Stimulated activated CD4-positive, alpha-beta T cell treated with anti-CD3 and anti-CD28 coated beads, Interleukin-4, amount 100 ng/mL, for 1 hour (primary cell): ENCODE measurements around the gene LIMK2.
"Not testable (repeated sequence)": the region's sequence is repeated elsewhere in the genome, so short reads cannot be mapped to it uniquely, and the experiment has no call there.

Experiments used
- DNase-seq: peaks from one replicate; pipeline ENCODE4 v3.0.0-alpha.2; 2020

LIMK2 gene

GRCh38 chr22:31212783-31213629 lies 908 bp downstream of the LIMK2 start:
- DNase-seq, result no peak

- no peak for DNase-seq
These were observed 3.0 kb downstream of the LIMK2 start for GRCh38 chr22:31215018-31215535.

DNA sequence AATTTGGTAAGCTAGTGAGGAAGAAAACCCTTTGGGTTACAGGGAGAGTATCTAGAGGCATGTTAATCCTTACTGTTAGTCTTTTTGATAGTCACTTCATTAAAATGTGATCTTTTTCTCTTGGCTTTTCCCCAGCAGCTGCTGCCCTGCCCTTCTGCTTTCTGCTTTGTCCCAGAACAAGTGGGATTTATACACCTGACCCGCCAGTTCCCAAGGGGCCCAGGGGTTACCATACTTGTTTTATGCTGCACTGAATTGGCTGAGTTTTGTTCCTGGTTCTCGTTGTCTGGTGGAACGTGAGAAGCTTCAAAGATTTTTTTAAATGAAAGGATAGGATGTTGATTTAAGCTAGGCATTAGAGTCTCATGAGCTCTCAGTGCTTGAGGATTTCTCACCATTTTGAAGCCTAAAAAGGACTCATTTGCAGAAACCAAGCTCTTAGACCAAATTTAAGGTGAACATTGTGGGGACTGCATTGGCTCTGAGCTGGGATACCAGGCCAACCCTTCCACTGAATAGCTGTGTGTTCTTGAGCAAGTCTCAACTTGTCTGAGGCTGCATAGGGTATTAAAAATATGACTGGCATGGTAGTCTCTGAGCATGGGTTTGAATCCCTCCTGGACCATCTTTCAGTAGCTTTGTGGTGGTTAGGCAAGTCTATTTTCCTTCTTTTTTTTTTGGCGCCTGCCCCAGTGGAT lies 6.6 kb downstream of the LIMK2 start:
- DNase-seq, result no peak

DNA sequence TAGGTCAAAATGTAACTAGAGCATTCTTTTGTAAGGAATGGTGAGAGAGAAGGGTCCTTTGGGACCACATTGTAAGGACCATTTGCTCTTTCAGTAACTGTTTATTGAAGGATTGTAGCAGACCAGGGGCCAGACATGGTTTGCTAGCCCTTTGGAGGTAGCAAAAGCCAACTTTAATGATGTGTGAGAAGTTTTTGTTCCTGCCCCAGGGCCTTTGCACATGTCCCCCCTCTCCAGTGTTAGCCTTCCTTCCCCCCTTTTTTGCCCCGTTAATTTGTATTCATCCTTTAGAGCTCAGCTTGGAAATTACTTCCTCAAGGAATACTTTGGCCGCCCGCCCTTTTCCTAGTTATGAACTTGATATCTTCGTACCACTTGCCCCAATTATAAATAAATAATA lies 9.0 kb downstream of the LIMK2 start:
- no peak for DNase-seq

DNA sequence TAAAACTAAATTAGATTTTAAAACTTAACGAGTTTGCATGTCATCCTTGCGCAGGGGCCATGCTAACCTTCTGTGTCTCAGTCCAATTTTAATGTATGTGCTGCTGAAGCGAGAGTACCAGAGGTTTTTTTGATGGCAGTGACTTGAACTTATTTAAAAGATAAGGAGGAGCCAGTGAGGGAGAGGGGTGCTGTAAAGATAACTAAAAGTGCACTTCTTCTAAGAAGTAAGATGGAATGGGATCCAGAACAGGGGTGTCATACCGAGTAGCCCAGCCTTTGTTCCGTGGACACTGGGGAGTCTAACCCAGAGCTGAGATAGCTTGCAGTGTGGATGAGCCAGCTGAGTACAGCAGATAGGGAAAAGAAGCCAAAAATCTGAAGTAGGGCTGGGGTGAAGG lies 10.6 kb downstream of the LIMK2 start:
- DNase-seq, result no peak

GRCh38 chr22:31223786-31224191 lies 11.7 kb downstream of the LIMK2 start:
- no peak for DNase-seq

DNA sequence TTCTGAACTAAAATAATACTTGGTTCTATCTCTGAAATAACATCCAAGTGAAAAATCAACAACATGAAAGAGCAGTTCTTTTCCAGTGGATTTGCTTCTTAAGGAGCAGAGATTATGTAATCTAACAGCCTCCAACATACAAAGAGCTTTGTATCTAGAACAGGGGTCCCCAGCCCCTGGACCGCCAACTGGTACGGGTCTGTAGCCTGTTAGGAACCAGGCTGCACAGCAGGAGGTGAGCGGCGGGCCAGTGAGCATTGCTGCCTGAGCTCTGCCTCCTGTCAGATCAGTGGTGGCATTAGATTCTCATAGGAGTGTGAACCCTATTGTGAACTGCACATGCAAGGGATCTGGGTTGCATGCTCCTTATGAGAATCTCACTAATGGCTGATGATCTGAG lies 12.6 kb downstream of the LIMK2 start:
- DNase-seq, result not testable (repeated sequence)

DNA sequence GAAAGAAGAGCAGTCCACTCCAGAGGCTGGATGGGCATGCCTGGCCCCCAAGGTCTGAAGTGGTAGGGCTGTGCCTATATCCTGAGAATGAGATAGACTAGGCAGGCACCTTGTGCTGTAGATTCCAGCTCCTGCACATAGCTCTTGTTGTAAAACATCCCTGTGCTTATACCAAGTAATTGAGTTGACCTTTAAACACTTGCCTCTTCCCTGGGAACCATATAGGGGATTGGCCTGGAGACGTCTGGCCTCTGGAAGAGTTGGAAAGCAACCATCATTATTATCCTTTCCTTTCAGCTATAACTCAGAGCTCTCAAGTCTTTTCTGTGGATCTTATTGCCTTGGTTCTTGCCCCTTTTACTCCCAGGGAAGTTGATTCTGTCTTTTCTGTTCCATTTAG lies 15.1 kb downstream of the LIMK2 start:
- DNase-seq, result no peak

- no peak for DNase-seq
These were observed 17.4 kb downstream of the LIMK2 start for GRCh38 chr22:31229402-31230079.

- DNase-seq, result no peak
These were observed 18.2 kb downstream of the LIMK2 start for GRCh38 chr22:31230155-31230870.

GRCh38 chr22:31230871-31231621 lies 18.9 kb downstream of the LIMK2 start:
- DNase-seq, result peak; percentile 43

- no peak for DNase-seq
These were observed 20.9 kb downstream of the LIMK2 start for GRCh38 chr22:31233001-31233400.

- DNase-seq, result no peak
These were observed 23.0 kb downstream of the LIMK2 start for GRCh38 chr22:31235081-31235480.

DNA sequence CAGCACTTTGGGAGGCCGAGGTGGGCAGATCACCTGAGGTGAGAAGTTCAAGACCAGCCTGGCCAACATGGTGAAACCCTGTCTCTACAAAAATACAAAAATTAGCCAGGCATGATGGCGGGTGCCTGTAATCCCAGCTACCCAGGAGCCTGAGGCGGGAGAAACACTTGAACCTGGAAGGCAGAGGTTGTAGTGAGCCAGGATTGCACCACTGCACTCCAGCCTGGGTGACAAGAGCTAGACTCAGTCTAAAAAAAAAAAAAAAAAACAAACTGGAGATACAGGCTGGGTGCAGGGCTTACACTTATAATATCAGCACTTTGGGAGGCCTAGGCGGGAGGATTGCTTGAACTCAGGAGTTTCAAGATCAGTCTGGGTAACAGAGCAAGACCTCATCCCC lies 23.9 kb downstream of the LIMK2 start:
- not testable (repeated sequence) for DNase-seq

- no peak for DNase-seq
These were observed 26.0 kb downstream of the LIMK2 start for GRCh38 chr22:31238057-31238456.

DNA sequence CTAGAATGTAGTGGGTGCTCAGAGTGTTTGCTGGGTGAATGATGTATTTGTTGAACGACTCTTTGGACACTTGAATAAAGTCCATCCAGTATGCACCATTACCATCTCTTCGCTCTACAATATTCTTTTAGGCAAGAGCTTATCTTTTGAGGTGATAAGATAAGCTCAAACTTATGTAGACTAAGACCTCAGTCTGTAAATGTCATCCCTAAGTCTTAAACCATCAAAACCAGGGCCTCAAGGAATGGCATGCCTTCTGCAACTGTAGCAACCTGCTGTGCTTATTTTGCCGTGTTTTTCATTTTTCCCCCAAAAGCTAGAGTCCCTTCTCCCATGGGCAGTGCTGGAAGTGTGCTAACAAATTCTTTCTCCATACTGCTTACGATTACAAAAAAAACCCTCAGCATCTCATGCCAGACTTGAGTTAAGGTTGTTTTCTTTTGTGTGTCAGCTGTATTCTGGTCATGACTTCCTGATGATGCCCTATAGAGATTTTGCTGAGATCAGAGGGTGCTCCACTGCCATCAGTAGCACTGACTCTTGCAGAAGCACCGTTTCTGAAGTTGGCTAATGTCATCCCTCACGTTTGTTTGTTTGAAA lies 27.8 kb downstream of the LIMK2 start:
- DNase-seq, result no peak

DNA sequence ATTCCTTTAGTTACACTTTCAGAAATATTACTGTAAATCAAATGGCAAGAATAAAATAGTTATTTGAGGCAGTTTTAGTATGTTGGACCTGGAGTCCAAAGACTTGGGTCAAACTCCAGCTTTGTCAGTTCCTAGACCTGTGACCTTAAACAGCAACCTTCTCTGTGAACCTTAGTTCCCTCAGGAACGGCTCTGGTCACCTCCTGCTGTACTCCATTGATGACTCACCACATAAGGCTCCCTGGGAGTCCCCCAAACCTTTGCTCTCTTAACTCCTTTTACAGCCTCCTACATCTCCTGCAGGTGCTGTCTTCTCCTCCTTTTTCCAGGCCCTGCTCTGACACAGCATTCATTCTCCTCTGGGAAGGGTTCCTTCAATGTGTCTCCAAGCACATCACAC lies 29.1 kb downstream of the LIMK2 start:
- no peak for DNase-seq

- no peak for DNase-seq
These were observed 29.8 kb downstream of the LIMK2 start for GRCh38 chr22:31241936-31242335.

GRCh38 chr22:31243339-31244045 lies 31.4 kb downstream of the LIMK2 start:
- DNase-seq, result no peak

- no peak for DNase-seq
These were observed 32.2 kb downstream of the LIMK2 start for GRCh38 chr22:31244046-31244942.
